Suprapubic skin (tissue), 4 donors: Measurements from ENCODE around the gene SCN2B.

ENCODE experiments used
- CTCF ChIP-seq, 2 donors: fragments of 200-600 bp in 1 of 2; fragments of 450-650 bp in 1 of 2; sonication (generic) in 1 of 2; IDR thresholded peaks; one replicate each; pipeline ENCODE4 v1.5.1; 2016 to 2019; ENCODE audit warnings: antibody characterized with exemption in 2 of 2, mild to moderate bottlenecking in 1 of 2, moderate library complexity in 1 of 2
- EP300 ChIP-seq: sonication (generic); formaldehyde crosslinking; IDR thresholded peaks from one replicate; pipeline ENCODE4 v1.6.1; 2017; ENCODE audit warnings: antibody characterized with exemption
- POLR2A ChIP-seq, 2 donors: fragments of 450-650 bp; IDR thresholded peaks; one replicate each; pipeline ENCODE4 v1.6.1; 2017; ENCODE audit warnings: antibody characterized with exemption in 2 of 2, mild to moderate bottlenecking in 2 of 2, moderate library complexity in 2 of 2
- POLR2AphosphoS5 ChIP-seq, 3 donors: sonication (generic); formaldehyde crosslinking; IDR thresholded peaks; one replicate each; pipeline ENCODE4 v1.6.1; 2017; ENCODE audit warnings: antibody characterized with exemption in 3 of 3

DNA sequence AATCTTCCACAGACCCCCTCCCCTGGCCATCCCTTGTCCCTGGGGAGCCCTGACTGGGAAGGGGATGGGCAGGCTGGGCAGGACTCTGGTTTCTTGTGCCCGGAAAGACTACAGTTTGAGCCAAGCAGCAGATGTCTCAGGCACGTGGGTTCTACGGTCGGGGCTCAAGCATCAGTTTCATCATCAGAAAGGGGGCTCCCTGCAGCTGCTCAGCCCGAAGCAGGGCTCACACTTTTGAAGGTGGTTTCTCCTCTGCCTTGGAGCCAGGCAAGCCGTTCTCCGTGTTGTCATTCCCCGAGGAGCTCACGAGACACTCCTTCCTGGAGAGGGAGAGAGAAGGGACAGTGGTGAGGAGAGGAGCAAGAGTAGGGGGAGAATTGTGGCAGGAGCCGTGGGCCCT, 39.6 kb downstream of the SCN2B start:
- TF ChIP-seq CTCF (IDR thresholded peaks at IDR 0.05) (no peak), POLR2A (IDR thresholded peaks at IDR 0.05) (no peak), EP300 (no peak), POLR2AphosphoS5 (IDR thresholded peaks at IDR 0.05) (no peak)
